AG04450 (cell line): ENCODE data around the gene SH2D1B. TPM values are rescaled to one million over a fixed set of nuclear protein-coding genes. Genes with fewer than 3 reads are reported as not detected.

Source experiments
- CTCF ChIA-PET: fragments of 300-600, 350-600 bp; formaldehyde crosslinking; extraction: SDS; loops from one replicate; lab custom pipeline; 2022; ENCODE audit warnings: antibody characterized with exemption, inconsistent platforms; lab: Charles Lee
- POLR2A ChIA-PET: fragments of 350-600 bp; formaldehyde crosslinking; extraction: SDS; loops from one replicate; lab custom pipeline; 2021; ENCODE audit warnings: antibody characterized with exemption, inconsistent platforms; lab: Yijun Ruan, JAX
- DNase-seq: peaks from one replicate; pipeline ENCODE4 v3.0.0-alpha.2; 2011; ENCODE audit warnings: low read depth, low spot score
- H3K27ac ChIP-seq: one replicate; pipeline ENCODE4 v1.5.1; 2012; ENCODE audit warnings: low read depth, low read length, control low read depth
- H3K27me3 ChIP-seq: one replicate; pipeline ENCODE4 v1.6.0; 2012; ENCODE audit warnings: low read length; ENCODE audit not compliant: control insufficient read depth, insufficient read depth
- H3K4me3 ChIP-seq: 2 replicates; pipeline ENCODE4 v1.5.1; 2011; ENCODE audit warnings: mild to moderate bottlenecking, low read depth, low read length, control low read depth
- H3K9me3 ChIP-seq: 2 replicates; pipeline ENCODE4 v1.5.1; 2012; ENCODE audit warnings: low read length; ENCODE audit not compliant: control insufficient read depth, insufficient read depth
- CTCF ChIP-seq: IDR thresholded peaks from 2 replicates; pipeline ENCODE4 v1.5.1; 2011; ENCODE audit warnings: low read depth, low read length, control low read depth, inconsistent platforms
- polyA plus RNA-seq: library from polyadenylated mRNA; depleted of rRNA; stranded (reverse); fragments of >200 nt; gene quantifications from 2 replicates; pipeline ENCODE4 v1.2.3, GENCODE V29; 2011

The SH2D1B gene
- polyA plus RNA-seq, 1 experiment, result not detected

- Histone ChIP-seq H3K27me3 (peaks cover 10% of the 10 kb centered on the region), H3K27ac (no peak overlapping the region), H3K4me3 (no peak overlapping the region), H3K9me3 (no peaks in the 10 kb centered on the region)
- CTCF ChIA-PET, result interaction anchor here (2.3 kb wide), 1 partner anchor 10 kb away, joined by 9 read pairs; no protein-coding TSS in a partner anchor
- TF ChIP-seq CTCF, result no peak
- DNase-seq, result no peak
- POLR2A ChIA-PET, result interaction anchor here (1.2 kb wide), 1 partner anchor 10 kb away, joined by 3 read pairs; no protein-coding TSS in a partner anchor
Measured at GRCh38 chr1:162381941-162382750, 29.8 kb downstream of the SH2D1B start.

- no peak for DNase-seq
- no peak for TF ChIP-seq CTCF
- POLR2A ChIA-PET, result interaction anchor here (1.2 kb wide), 1 partner anchor 9 kb away, joined by 3 read pairs; no protein-coding TSS in a partner anchor
- Histone ChIP-seq H3K27me3 (peaks cover 9% of the 10 kb centered on the region), H3K4me3 (no peak within 1 kb of the TSS), H3K27ac (no peak within 1 kb of the TSS), H3K9me3 (no peaks in the 10 kb centered on the region)
- CTCF ChIA-PET, result interaction anchor here (1.1 kb wide), 1 partner anchor 10 kb away, joined by 13 read pairs; no protein-coding TSS in a partner anchor
Measured at GRCh38 chr1:162381383-162381782, 30.6 kb downstream of the SH2D1B start, which contains the start of gene C1orf226. Gene C1orf226, plus strand, starts transcription at chr1:162381728. Its CDS starts 174 bp downstream, at chr1:162381902.

- CTCF ChIA-PET, result interaction anchor here (0.6 to 1.1 kb wide), 2 partner anchors 12 to 46 kb away, joined by 3 to 13 read pairs; no protein-coding TSS in a partner anchor
Measured at GRCh38 chr1:162380061-162380846, 31.7 kb downstream of the SH2D1B start.

GRCh38 chr1:162376691-162377090 is 35.2 kb downstream of the SH2D1B start, which contains the start of gene SPATA46:
Gene SPATA46, minus strand, starts transcription at chr1:162376854. Its CDS starts 64 bp downstream, at chr1:162376790.
- H3K4me3 ChIP-seq, result no peak within 1 kb of the TSS
- no peak within 1 kb of the TSS for H3K27ac ChIP-seq
- no peaks in the 10 kb centered on the region for H3K9me3 ChIP-seq
- ChIA-PET CTCF (no interaction called here), POLR2A (no interaction called here)
- H3K27me3 ChIP-seq, result peaks cover 6% of the 10 kb centered on the region
- no peak for TF ChIP-seq CTCF
- no peak for DNase-seq

More at GRCh38 chr1:162380061-162380846, 31.7 kb downstream of the SH2D1B start:
- Histone ChIP-seq H3K27me3 (peaks cover 9% of the 10 kb centered on the region), H3K4me3 (no peak overlapping the region), H3K9me3 (no peaks in the 10 kb centered on the region), H3K27ac (no peak overlapping the region)
- TF ChIP-seq CTCF, result no peak
- POLR2A ChIA-PET, result no interaction called here
- DNase-seq, result no peak
